HCT116 (cell line): ENCODE data around the gene KAZN. TPM values are rescaled to one million over a fixed set of nuclear protein-coding genes. Genes with fewer than 3 reads are reported as not detected.

Source experiments
- ATAC-seq: fragments of 200-7000 bp; cut with Tn5 transposase; 2 replicates; pipeline ENCODE4 v1.9.1; 2020; ENCODE audit warnings: mild to moderate bottlenecking, moderate library complexity
- BruUV-seq: library from RNA; stranded (reverse); fragments of 400-500 nt; replicated peaks from 2 replicates; lab custom pipeline; 2021; lab: Mats Ljungman, UMichigan
- CTCF ChIA-PET: fragments of 300-600 bp; sonication (Branson Sonifier 250); formaldehyde crosslinking; loops from one replicate; lab custom pipeline; 2021; ENCODE audit warnings: antibody characterized with exemption; lab: Charles Lee
- POLR2A ChIA-PET: fragments of 300-600, 350-600 bp; sonication (Branson Sonifier 250); formaldehyde crosslinking; loops from one replicate; lab custom pipeline; 2021; ENCODE audit warnings: antibody characterized with exemption; lab: Charles Lee
- RAD21 ChIA-PET, 2 experiments: fragments of 300-600 bp; sonication (Branson Sonifier 250); formaldehyde crosslinking; loops; one replicate each; lab custom pipeline; 2023; ENCODE audit warnings: low total read pairs in 2 of 2; ENCODE audit not compliant: uncharacterized antibody in 2 of 2, unreplicated experiment in 2 of 2, low non-redundant PET in 1 of 2; lab: Charles Lee
- DNase-seq: peaks from one replicate; pipeline ENCODE4 v3.0.0-alpha.2; 2010; ENCODE audit warnings: low read depth, low spot score
- H2AFZ ChIP-seq: fragments of 200-600 bp; shearing (Covaris generic), sonication (generic); 2 replicates; pipeline ENCODE4 v1.6.1; 2017; ENCODE audit warnings: low read depth, mixed run types, mixed read lengths, antibody characterized with exemption, low read length; ENCODE audit not compliant: poor library complexity, severe bottlenecking
- H3K27ac ChIP-seq: 2 replicates; pipeline ENCODE4 v1.5.1; 2012; ENCODE audit warnings: low read depth, low read length
- H3K27me3 ChIP-seq: fragments of 200-600 bp; sonication (generic); 2 replicates; pipeline ENCODE4 v1.6.1; 2016; ENCODE audit warnings: mixed run types, low read length, mixed read lengths; ENCODE audit not compliant: insufficient read depth
- H3K36me3 ChIP-seq, 2 experiments: fragments of 200-500 bp in 1 of 2; fragments of 200-600 bp in 1 of 2; sonication (Bioruptor generic) in 1 of 2; sonication (generic) in 1 of 2; 2 replicates each; pipeline versions ENCODE4 v1.5.1 to v1.6.1; 2014 to 2016; ENCODE audit warnings: low read length in 2 of 2, inconsistent platforms in 1 of 2, mixed read lengths in 1 of 2, mixed run types in 1 of 2; ENCODE audit not compliant: insufficient read depth in 2 of 2, control insufficient read depth in 1 of 2
- H3K4me1 ChIP-seq, 2 experiments: fragments of 200-600 bp in 1 of 2; sonication (generic) in 1 of 2; 2 replicates each; pipeline versions ENCODE4 v1.5.1 to v1.6.1; 2012 to 2017; ENCODE audit warnings: low read length in 2 of 2, inconsistent platforms in 1 of 2, mild to moderate bottlenecking in 1 of 2, mixed read lengths in 1 of 2, mixed run types in 1 of 2, moderate library complexity in 1 of 2; ENCODE audit not compliant: insufficient read depth in 2 of 2, control insufficient read depth in 1 of 2
- H3K4me2 ChIP-seq: fragments of 200-600 bp; sonication (generic); 2 replicates; pipeline ENCODE4 v1.6.1; 2017; ENCODE audit warnings: mixed run types, low read length, mixed read lengths
- H3K4me3 ChIP-seq, 2 experiments: fragments of 200-600 bp in 1 of 2; sonication (generic) in 1 of 2; replicated peaks in 1 of 2; 2 replicates each; pipeline ENCODE4 v1.5.1; 2011 to 2016; ENCODE audit warnings: low read length in 2 of 2, control low read depth in 1 of 2, low read depth in 1 of 2, mild to moderate bottlenecking in 1 of 2, mixed read lengths in 1 of 2, mixed run types in 1 of 2
- H3K79me2 ChIP-seq: fragments of 200-600 bp; sonication (generic); 2 replicates; pipeline ENCODE4 v1.6.1; 2017; ENCODE audit warnings: mild to moderate bottlenecking, mixed run types, low read length, moderate library complexity, mixed read lengths; ENCODE audit not compliant: insufficient read depth
- H3K9ac ChIP-seq: fragments of 200-600 bp; sonication (generic); 2 replicates; pipeline ENCODE4 v1.6.1; 2016; ENCODE audit warnings: low read length, mixed read lengths
- H3K9me2 ChIP-seq: fragments of 200-600 bp; sonication (generic), shearing (Covaris generic); 2 replicates; pipeline ENCODE4 v1.6.1; 2017; ENCODE audit warnings: mixed run types, mild to moderate bottlenecking, moderate library complexity; ENCODE audit not compliant: insufficient read depth
- H3K9me3 ChIP-seq, 2 experiments: fragments of 200-500 bp in 1 of 2; fragments of 200-600 bp in 1 of 2; sonication (Bioruptor generic) in 1 of 2; sonication (generic) in 1 of 2; 2 replicates each; pipeline ENCODE4 v1.6.1; 2014 to 2017; ENCODE audit warnings: low read length in 2 of 2, mixed read lengths in 2 of 2, inconsistent platforms in 1 of 2, low read depth in 1 of 2, mild to moderate bottlenecking in 1 of 2, mixed run types in 1 of 2, moderate library complexity in 1 of 2; ENCODE audit not compliant: control insufficient read depth in 1 of 2, insufficient read depth in 1 of 2
- H4K20me1 ChIP-seq: fragments of 200-600 bp; sonication (generic), shearing (Covaris generic); 2 replicates; pipeline ENCODE4 v1.6.1; 2017; ENCODE audit warnings: mixed run types, mild to moderate bottlenecking, moderate library complexity; ENCODE audit not compliant: insufficient read depth
- CBX3 ChIP-seq: IDR thresholded peaks from 2 replicates; pipeline ENCODE4 v1.6.1; 2012; ENCODE audit warnings: low read depth
- CEBPB ChIP-seq: IDR thresholded peaks from 2 replicates; pipeline ENCODE4 v1.6.1; 2012; ENCODE audit warnings: low read depth
- EGR1 ChIP-seq: IDR thresholded peaks from 2 replicates; pipeline ENCODE4 v1.6.1; 2012; ENCODE audit warnings: low read depth
- ELF1 ChIP-seq: IDR thresholded peaks from 2 replicates; pipeline ENCODE4 v1.6.1; 2012; ENCODE audit warnings: low read depth, borderline replicate concordance
- EZH2 ChIP-seq: fragments of 200-600 bp; sonication (generic); IDR thresholded peaks from 2 replicates; pipeline ENCODE4 v1.6.1; 2017; ENCODE audit warnings: antibody characterized with exemption, mixed run types
- EZH2phosphoT487 ChIP-seq: fragments of 200-600 bp; IDR thresholded peaks from 2 replicates; pipeline ENCODE4 v1.6.1; 2018; ENCODE audit warnings: antibody characterized with exemption, borderline replicate concordance
- FOSL1 ChIP-seq: IDR thresholded peaks from 2 replicates; pipeline ENCODE4 v1.6.1; 2012; ENCODE audit warnings: low read depth
- JUND ChIP-seq: IDR thresholded peaks from 2 replicates; pipeline ENCODE4 v1.6.1; 2012
- POLR2A ChIP-seq: IDR thresholded peaks from 2 replicates; pipeline ENCODE4 v1.7.0; 2011; ENCODE audit warnings: borderline replicate concordance; ENCODE audit not compliant: insufficient read depth, insufficient read length; ENCODE audit errors: extremely low read depth
- POLR2AphosphoS5 ChIP-seq: IDR thresholded peaks from 2 replicates; pipeline ENCODE4 v1.6.1; 2011; ENCODE audit warnings: mild to moderate bottlenecking, low read depth, low read length, moderate library complexity
- RAD21 ChIP-seq: IDR thresholded peaks from 2 replicates; pipeline ENCODE4 v1.6.1; 2012; ENCODE audit warnings: low read depth, mild to moderate bottlenecking
- SIN3A ChIP-seq: IDR thresholded peaks from 2 replicates; pipeline ENCODE4 v1.6.1; 2012; ENCODE audit warnings: low read depth
- SP1 ChIP-seq: IDR thresholded peaks from 2 replicates; pipeline ENCODE4 v1.6.1; 2012; ENCODE audit warnings: low read depth
- SRF ChIP-seq: IDR thresholded peaks from 2 replicates; pipeline ENCODE4 v1.6.1; 2012; ENCODE audit warnings: low read depth
- TCF7L2 ChIP-seq: IDR thresholded peaks from 2 replicates; pipeline ENCODE4 v1.7.0; 2011; ENCODE audit warnings: borderline replicate concordance, inconsistent platforms; ENCODE audit not compliant: insufficient read depth, insufficient read length; ENCODE audit errors: extremely low read depth
- YY1 ChIP-seq: IDR thresholded peaks from 2 replicates; pipeline ENCODE4 v1.6.1; 2011; ENCODE audit warnings: low read length, low read depth, moderate library complexity, mild to moderate bottlenecking; ENCODE audit not compliant: insufficient replicate concordance; ENCODE audit errors: extremely low read depth
- ZFX ChIP-seq: fragments of 450-650 bp; IDR thresholded peaks from 2 replicates; pipeline ENCODE4 v1.6.1; 2017
- intact Hi-C: fragments of 100-400 bp; cut with micrococcal nuclease; formaldehyde crosslinking; loops from 2 replicates; pipeline ENCODE4 v1.10.0; 2022
- total RNA-seq: library from RNA; stranded (reverse); gene quantifications from one replicate; pipeline ENCODE4 v1.2.1, GENCODE V29; 2021; ENCODE audit not compliant: unreplicated experiment
- TF ChIP-seq, protein P1 (sequence below): IDR thresholded peaks from 2 replicates; pipeline ENCODE4 v1.6.1; 2012
- TF ChIP-seq, protein P2 (sequence below), 3 experiments: fragments of 200-600 bp in 1 of 3; sonication (generic) in 1 of 3; IDR thresholded peaks in 2 of 3; conservative IDR thresholded peaks in 1 of 3; 2 replicates each; pipeline ENCODE4 v1.5.1; 2012 to 2017; ENCODE audit warnings: low read depth in 2 of 3, low read length in 2 of 3, antibody characterized with exemption in 1 of 3, borderline replicate concordance in 1 of 3, control low read depth in 1 of 3, mild to moderate bottlenecking in 1 of 3, mixed read lengths in 1 of 3, mixed run types in 1 of 3, moderate library complexity in 1 of 3; ENCODE audit not compliant: insufficient read depth in 1 of 3
- TF ChIP-seq, protein P3 (sequence below): IDR thresholded peaks from 2 replicates; pipeline ENCODE4 v1.6.1; 2012

The KAZN gene
- total RNA-seq, 1 experiment from 2014 or later: 13.4 TPM

DNA sequence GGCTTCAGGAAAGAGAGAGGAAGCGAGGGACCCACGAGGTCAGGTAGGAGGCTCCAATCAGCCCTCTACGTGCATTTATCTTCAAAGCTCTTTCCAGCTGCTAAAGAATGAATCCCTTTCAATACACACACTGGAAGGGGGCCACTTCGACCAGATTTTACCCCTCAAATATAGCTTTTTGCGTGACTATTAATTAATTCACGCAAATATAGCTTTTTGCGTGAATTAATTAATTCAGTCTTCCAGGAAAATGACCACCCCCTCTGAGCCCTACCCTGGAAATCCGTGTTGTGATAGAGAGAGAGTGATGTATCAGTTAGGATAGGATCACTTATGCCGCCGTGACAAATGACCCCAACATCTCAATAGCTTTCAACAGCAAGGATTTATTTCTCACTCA, 289.9 kb downstream of the KAZN start:
- no peaks in the 10 kb centered on the region for H3K9me2 ChIP-seq
- no peak overlapping the region for H3K9ac ChIP-seq
- no peaks in the 10 kb centered on the region for H3K79me2 ChIP-seq
- CTCF ChIA-PET: no interaction called here
- POLR2A ChIA-PET: no interaction called here
- no peaks in the 10 kb centered on the region for H3K36me3 ChIP-seq
- H3K27ac ChIP-seq: no peak overlapping the region
- no peak for ATAC-seq
- H3K27me3 ChIP-seq: no peaks in the 10 kb centered on the region; the same call in 1 of the 2 replicates
- no TSS peak for BruUV-seq
- intact Hi-C loops: no loop called here
- RAD21 ChIA-PET: no interaction called here
- no peak overlapping the region for H3K4me3 ChIP-seq
- H3K4me1 ChIP-seq: no peaks in the 10 kb centered on the region
- H3K4me2 ChIP-seq: no peak overlapping the region
- no peak for TF ChIP-seq POLR2A
- TF ChIP-seq POLR2AphosphoS5: no peak
- no peak for TF ChIP-seq EZH2phosphoT487
- no peak for TF ChIP-seq SRF
- TF ChIP-seq ZFX: no peak
- no peak for TF ChIP-seq CBX3
- no peak for TF ChIP-seq FOSL1
- TF ChIP-seq, protein P1, sequence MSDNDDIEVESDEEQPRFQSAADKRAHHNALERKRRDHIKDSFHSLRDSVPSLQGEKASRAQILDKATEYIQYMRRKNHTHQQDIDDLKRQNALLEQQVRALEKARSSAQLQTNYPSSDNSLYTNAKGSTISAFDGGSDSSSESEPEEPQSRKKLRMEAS: no peak
- TF ChIP-seq SP1: no peak
- no peak for TF ChIP-seq CEBPB
- no peak for TF ChIP-seq EGR1
- TF ChIP-seq TCF7L2: no peak
- no peak for TF ChIP-seq EZH2
- TF ChIP-seq SIN3A: no peak
- TF ChIP-seq, protein P2, sequence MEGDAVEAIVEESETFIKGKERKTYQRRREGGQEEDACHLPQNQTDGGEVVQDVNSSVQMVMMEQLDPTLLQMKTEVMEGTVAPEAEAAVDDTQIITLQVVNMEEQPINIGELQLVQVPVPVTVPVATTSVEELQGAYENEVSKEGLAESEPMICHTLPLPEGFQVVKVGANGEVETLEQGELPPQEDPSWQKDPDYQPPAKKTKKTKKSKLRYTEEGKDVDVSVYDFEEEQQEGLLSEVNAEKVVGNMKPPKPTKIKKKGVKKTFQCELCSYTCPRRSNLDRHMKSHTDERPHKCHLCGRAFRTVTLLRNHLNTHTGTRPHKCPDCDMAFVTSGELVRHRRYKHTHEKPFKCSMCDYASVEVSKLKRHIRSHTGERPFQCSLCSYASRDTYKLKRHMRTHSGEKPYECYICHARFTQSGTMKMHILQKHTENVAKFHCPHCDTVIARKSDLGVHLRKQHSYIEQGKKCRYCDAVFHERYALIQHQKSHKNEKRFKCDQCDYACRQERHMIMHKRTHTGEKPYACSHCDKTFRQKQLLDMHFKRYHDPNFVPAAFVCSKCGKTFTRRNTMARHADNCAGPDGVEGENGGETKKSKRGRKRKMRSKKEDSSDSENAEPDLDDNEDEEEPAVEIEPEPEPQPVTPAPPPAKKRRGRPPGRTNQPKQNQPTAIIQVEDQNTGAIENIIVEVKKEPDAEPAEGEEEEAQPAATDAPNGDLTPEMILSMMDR (IDR thresholded peaks at IDR 0.05 in 2 of 3, conservative IDR thresholded peaks at IDR 0.05 in 1 of 3; ENCODE audit: borderline replicate concordance in 1 of 3, insufficient read depth in 1 of 3, low read depth in 2 of 3, low read length in 2 of 3): no peak
- no peak for TF ChIP-seq RAD21
- TF ChIP-seq ELF1: no peak
- TF ChIP-seq, protein P3, sequence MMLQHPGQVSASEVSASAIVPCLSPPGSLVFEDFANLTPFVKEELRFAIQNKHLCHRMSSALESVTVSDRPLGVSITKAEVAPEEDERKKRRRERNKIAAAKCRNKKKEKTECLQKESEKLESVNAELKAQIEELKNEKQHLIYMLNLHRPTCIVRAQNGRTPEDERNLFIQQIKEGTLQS: no peak
- no peak for TF ChIP-seq YY1
- TF ChIP-seq JUND: no peak
- no peak for DNase-seq
- H2AFZ ChIP-seq: no peak overlapping the region
- H3K9me3 ChIP-seq: no peaks in the 10 kb centered on the region
- H4K20me1 ChIP-seq: no peaks in the 10 kb centered on the region
